ENCODE measurements around the gene RCC1.
A peak's percentile ranks its signal among the peaks of the same experiment; 100 is the strongest.
"Not testable (repeated sequence)": the region's sequence is repeated elsewhere in the genome, so short reads cannot be mapped to it uniquely, and the experiment has no call there.

RCC1 gene

DNA sequence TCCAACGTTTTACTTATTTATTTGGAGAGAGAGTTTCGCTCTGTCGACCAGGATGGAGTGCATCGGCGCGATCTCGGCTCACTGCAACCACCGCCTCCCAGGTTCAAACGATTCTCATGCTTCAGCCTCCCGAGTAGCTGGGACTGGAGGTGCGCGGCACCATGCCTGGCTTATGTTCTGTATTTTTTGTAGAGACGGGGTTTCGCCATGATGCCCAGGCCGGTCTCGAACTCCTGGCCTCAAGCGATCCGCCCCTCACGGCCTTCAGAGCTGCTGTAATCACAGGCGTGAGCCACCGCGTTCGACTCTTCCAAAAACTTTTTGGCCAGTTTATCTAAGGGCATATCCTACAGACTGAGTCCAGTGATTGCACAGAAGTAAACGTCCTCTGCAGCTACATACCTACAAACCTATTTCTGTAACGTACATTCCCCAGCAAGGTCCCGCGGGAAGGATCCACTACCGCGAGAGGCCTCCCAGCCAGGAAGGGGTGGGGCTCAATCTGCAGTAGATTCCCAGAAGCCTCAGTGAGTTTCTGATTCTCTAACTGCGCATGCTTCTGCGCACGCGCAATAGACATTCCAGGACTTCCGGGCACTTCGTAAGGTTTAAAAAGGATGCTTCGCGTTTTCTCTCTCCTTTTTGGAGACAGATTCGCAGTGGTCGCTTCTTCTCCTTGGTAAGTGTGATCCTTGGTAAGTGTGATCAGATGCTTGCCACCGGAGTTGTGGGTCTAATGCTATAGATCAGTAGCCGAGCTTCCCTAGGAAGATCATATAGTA lies at the start of gene RCC1:
TSS of gene RCC1 (plus strand) at position 638 of the 782 bp plus-strand sequence. CDS start 23,824 bp downstream, outside the sequence.
- DNase-seq: peak; percentile 98 to 99

DNA sequence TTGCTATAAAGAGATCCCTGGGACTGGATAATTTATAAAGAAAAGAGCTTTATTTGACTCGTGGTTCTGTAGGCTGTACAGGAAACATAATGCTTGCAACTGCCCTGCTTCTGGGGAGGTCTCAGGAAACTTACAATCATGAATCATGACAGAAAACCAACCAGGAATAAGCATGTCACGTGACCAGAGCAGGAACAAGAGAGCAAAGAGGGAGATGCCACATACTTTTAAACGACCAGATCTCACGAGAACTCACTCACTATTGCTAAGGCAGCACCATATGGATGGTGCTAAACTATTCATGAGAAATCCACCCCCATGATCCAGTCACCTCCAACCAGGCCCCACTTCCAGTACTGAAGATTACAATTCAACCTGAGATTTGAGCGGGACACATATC lies 49.8 kb upstream of the RCC1 start:
- DNase-seq: no peak

GRCh38 chr1:28457678-28458077 lies 48.2 kb upstream of the RCC1 start:
- DNase-seq: no peak

- no peak for DNase-seq
Measured at GRCh38 chr1:28458237-28459228, 47.3 kb upstream of the RCC1 start.

DNA sequence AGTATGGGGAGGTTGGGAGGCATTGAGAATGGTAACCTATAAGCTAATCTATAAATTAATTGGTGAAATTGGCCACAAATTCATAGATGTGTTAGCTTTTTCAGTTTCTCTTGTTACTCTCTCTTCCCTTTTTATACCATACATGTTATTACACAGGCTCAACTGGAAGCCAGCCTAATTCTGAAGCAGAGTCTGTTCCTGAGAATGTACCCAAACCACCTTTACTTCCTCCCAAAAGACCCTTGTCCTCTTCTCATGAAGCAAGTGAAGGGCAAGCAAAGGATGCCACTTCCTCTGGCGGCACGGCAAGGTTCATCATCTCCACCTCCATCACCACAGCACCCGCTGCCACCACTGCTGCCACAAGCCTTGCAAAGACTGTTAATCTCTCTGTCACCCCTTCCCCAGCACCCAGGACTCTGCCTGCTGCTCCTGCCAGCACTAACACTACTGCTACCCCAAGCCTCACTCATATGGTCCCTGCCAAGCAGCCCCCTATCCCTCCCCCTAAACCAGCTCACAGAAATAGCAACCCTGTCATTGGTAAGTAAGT lies 39.5 kb upstream of the RCC1 start:
- DNase-seq: no peak

GRCh38 chr1:28470146-28470545 lies 35.7 kb upstream of the RCC1 start:
- no peak for DNase-seq

DNA sequence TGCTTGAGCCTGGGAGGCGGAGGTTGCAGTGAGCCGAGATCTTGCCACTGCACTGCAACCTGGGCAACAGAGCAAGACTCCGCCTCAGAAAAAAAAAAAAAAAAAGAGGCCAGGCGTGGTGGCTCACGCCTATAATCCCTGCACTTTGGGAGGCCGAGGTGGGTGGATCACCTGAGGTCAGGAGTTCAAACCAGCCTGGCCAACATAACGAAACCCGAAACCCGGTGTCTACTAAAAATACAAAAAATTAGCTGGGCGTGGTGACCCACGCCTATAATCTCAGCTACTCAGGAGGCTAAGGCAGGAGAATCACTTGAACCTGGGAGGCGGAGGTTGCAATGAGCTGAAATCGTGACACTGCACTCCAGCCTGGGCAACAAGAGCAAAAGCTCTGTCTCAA lies 26.3 kb upstream of the RCC1 start:
- DNase-seq: not testable (repeated sequence)

GRCh38 chr1:28480308-28480707 lies 25.5 kb upstream of the RCC1 start:
- DNase-seq: no peak

DNA sequence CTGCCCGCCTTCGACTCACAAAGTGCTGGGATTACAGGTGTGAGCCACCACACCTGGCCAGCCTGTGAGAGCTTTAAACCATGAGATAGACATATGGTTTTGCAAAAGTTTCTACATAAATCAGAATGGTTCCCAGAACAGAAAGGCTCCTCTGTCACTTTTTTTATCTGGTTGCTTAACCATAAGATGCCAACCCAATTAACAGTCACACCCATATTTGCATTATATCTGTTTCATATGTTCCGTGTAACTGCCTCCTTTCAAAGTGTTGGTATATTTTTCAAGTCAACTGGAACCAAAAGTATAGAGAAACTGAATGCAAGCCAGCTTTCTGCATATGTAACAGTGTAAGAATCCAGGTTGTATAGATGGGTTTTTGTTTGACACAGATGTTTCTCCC lies 23.7 kb upstream of the RCC1 start:
- no peak for DNase-seq

GRCh38 chr1:28482702-28483101 lies 23.1 kb upstream of the RCC1 start:
- no peak for DNase-seq

- no peak for DNase-seq
Measured at GRCh38 chr1:28494737-28495136, 11.1 kb upstream of the RCC1 start.

- DNase-seq: no peak
Measured at GRCh38 chr1:28499553-28499952, 6.3 kb upstream of the RCC1 start.

DNA sequence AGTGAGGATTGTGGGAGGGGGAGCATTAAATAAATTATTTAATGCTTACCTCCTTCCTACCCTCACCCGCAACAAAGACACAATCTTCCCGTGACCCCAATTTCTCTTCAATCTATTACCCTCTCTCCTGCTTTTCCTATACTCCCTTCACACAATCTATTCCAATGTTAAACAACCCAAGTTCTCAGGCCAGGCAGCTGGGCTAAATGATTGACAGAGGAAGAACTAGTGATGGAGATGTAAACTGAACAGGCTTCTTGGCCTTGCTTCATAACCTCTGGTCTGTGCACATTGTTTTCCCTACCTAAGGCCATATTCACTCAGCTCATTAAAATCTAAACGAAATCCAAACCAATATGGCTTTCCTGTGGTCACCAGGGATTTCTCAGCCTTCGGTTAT lies 3.9 kb upstream of the RCC1 start:
- DNase-seq: no peak

GRCh38 chr1:28503117-28503516 lies 2.7 kb upstream of the RCC1 start:
- DNase-seq: no peak

- DNase-seq: no peak
Measured at GRCh38 chr1:28506907-28507246, 1.0 kb downstream of the RCC1 start.

- no peak for DNase-seq
Measured at GRCh38 chr1:28507247-28507645, 1.4 kb downstream of the RCC1 start.

GRCh38 chr1:28507646-28508434 lies 2.0 kb downstream of the RCC1 start:
- no peak for DNase-seq

DNA sequence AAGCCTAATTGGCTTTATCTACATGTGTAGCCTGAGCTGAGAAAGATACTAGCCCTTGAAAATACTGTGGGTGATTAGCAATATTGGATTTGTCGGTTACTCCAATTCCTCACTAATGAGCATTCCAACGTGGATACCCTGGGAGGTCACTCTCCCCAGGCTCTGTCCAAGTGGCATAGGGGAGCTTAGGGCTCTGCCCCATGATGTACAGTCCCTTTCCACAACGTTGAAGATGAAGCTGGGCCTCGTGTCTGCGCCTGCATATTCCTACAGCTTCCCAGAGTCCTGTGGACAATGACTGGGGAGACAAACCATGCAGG lies 2.6 kb downstream of the RCC1 start:
- DNase-seq: no peak

GRCh38 chr1:28509705-28510272 lies 3.9 kb downstream of the RCC1 start:
- peak in 1 of 2 experiments; percentile 14 for DNase-seq

GRCh38 chr1:28510273-28510969 lies 4.6 kb downstream of the RCC1 start:
- DNase-seq: peak in 1 of 2 experiments; percentile 10

DNA sequence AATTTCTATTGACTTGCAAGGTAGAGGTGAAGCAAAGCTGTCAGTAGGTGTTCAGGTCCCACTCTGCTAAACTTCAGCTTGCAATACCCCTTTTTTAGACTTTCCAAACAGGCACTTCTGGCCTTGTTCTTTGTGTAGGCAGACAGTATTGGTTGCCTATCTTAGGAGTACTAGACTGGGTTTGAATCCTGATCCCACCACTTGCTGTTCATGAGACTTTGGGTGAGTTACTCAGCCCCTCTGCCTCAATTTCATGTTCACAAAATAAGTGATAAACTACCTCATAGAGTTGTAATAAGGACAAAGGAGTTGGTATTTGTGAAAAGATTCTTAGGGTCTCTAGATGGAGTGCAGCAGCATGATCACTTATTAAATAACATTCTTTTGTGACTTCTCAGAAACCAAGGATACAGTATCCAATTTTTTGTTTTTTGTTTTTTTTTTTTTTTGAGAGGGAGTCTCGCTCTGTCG lies 5.2 kb downstream of the RCC1 start:
- DNase-seq: no peak
